Stimulated activated CD4-positive, alpha-beta T cell treated with anti-CD3 and anti-CD28 coated beads, Interleukin-2, amount 100 ng/mL, for 48 hours (primary cell): ENCODE data around the gene ECM1.

Experiments used
- DNase-seq, 2 donors: peaks; one replicate each; pipeline ENCODE4 v3.0.0-alpha.2; 2020

ECM1 gene

DNA sequence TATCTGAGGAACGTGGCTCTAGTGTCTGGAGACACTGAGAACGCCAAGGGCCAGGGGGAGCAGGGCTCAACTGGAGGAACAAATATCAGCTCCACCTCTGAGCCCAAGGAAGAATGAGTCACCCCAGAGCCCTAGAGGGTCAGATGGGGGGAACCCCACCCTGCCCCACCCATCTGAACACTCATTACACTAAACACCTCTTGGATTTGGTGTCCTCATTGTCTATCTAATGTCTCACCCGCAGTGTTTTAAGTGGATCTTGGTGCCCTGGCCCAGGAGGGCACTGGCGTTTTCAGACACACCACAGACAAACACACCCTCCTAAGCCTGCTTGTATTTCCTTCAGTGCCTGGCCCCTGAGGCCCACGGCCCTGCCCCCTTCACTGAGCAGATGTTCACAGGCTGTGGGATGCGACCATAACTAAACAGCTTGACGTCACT, 5.5 kb downstream of the ECM1 start:
- no peak for DNase-seq

- no peak for DNase-seq
These were observed 6.4 kb downstream of the ECM1 start for GRCh38 chr1:150514260-150514659.

DNA sequence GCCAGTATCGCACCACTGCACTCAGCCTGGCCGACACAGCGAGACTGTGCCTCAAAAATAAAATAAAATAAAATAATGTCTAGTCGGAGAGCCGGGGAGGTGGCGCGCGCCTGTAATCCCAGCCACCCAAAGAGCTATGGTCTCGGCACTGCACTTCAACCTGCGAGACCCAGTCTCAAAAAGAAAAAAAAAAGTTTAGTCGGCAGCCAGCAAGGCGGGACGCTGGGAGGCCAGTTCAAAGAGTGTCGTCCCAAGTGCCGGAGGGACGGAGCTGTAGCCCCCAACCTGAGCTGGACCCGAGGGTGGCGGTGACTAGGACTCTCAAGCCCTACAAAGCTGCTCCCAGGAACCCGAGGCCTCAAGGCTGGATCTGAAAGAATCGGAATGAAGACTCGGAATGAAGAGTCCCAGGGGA, 7.0 kb downstream of the ECM1 start:
- DNase-seq, result no peak

DNA sequence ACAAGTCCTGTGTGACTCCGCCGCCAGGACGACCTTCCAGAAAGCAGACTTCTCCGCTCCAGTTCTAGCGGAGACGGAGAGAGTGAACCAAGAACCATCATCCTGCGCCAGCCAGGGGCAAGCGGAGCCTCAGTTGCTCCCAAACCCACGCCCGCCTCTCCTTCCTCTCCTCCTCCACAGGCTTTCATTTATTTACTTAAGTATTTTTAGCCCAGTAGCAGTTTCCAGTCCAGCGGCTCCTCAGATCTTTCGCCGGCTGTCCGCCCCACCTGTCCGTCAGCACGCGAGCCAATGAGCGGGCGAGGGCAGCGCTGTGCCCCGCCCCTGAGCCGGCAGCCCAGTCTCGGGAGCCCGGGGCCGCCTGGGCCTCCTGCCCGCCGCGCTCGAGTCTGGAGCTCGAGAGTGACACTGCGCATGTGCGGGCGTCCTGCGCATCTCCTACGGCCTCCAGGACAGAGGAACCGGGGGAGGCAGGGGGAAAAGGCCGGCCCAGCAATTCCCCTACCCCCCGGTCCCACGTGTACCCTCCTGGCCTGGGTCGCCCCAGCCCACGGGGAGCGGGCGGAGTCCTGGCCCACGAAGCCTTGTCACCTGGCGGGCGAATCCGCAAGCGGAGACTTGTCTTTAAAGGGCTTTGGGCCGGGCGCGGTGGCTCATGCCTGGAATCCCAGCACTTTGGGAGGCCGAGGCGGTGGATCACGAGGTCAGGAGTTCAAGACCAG, 7.6 kb downstream of the ECM1 start, which contains the start of gene FALEC:
FALEC (plus strand) TSS at position 425 of the 722 bp plus-strand sequence.
- peak; percentile 87 to 90 for DNase-seq

- DNase-seq, result no peak
These were observed 8.2 kb downstream of the ECM1 start for GRCh38 chr1:150516050-150516591.

DNA sequence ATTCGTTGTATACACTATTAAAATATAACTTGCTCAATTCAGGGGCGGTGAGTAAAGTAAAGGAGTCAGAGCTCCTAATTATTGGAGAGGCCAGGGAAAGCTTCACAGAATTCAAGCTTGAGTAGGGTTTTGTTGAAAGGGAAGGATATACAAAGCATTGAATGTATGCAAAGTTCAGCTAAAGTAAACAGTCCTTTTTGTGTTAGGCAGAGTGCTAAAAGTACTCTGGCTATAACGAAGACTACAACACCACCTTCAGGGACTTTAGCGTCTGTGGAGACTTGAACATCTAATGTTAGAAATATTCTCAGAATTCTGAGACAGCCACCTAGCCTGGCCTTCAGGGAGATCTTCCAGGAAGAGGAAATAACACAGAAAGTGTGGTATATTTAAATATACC, 8.7 kb downstream of the ECM1 start:
- no peak for DNase-seq

DNA sequence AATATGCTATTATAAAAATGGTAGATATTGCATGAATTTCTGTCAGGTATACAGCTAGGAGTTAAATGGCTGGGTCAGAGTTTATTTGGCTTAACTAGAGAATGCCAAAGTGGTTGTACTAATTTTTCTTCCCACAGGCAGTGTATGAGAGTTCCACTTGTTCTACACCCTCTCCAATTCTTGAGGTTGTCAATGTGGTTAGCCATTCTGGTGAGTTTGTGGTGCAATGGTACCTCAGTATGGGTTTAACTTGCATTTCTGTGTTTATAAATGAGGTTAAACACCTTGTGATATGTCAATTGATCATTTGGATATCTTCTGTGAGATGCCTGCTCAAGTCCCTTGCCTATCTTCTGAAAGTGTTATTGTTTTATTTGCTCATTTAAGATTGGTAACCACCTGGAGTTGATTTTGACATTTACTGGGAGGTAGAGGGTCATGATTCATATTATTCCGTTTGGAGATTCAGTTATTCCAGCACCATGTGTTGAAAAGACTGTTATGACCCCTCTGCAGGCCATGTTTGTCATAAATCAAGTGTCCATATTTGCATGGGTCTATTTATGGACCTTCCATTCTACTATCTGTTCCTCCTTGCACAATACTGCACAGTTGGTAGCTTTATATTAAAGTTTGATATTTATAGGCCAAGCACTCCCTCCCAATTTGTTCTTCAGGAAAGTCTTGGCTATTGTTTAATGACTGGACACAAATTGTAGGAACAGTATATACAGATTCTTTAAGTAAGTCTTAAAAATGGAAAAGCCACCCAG, 13.5 kb downstream of the ECM1 start:
- no peak for DNase-seq

DNA sequence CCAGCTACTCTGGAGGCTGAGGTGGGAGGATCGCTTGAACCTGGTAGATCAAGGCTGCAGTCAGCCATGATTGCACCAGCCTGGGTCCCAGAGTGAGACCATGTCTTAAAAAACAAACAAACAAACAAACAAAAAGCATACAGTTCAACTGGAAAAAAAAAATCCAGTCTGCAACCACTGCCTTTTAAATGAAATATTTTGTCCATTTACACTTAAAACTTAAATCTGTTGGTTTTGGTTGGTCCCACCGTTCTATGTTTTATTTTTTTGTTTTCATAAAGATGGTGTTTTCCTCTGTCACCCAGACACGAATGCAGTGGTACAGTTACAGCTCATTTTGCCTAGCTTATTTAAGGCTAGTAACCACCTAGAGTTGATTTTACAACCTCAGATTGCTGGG, 17.4 kb downstream of the ECM1 start:
- no peak for DNase-seq

DNA sequence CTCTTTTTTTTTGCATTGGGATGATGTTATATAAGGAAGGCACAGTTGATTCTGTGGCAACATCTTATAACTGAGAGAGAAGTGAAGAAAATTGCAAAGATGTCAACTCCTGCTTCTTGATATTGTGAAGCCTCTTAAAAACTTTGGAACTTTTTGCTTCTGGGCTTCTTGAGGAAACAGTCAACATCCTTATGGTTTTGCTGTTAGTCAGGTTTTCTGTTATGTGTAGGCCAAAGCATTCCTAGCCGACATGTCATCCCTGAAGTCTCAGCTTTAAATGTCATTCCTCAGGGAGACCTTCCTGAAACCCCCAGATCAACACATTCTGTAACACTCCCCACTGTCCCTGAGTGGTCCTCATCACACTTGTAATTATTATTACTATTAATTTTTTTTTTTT, 20.3 kb downstream of the ECM1 start:
- DNase-seq, result no peak

GRCh38 chr1:150529017-150529416, 21.1 kb downstream of the ECM1 start:
- no peak for DNase-seq

GRCh38 chr1:150530491-150531159, 22.7 kb downstream of the ECM1 start:
- DNase-seq, result no peak

- DNase-seq, result no peak
These were observed 25.0 kb downstream of the ECM1 start for GRCh38 chr1:150532860-150533259.

- no peak for DNase-seq
These were observed 26.1 kb downstream of the ECM1 start for GRCh38 chr1:150534002-150534401.

DNA sequence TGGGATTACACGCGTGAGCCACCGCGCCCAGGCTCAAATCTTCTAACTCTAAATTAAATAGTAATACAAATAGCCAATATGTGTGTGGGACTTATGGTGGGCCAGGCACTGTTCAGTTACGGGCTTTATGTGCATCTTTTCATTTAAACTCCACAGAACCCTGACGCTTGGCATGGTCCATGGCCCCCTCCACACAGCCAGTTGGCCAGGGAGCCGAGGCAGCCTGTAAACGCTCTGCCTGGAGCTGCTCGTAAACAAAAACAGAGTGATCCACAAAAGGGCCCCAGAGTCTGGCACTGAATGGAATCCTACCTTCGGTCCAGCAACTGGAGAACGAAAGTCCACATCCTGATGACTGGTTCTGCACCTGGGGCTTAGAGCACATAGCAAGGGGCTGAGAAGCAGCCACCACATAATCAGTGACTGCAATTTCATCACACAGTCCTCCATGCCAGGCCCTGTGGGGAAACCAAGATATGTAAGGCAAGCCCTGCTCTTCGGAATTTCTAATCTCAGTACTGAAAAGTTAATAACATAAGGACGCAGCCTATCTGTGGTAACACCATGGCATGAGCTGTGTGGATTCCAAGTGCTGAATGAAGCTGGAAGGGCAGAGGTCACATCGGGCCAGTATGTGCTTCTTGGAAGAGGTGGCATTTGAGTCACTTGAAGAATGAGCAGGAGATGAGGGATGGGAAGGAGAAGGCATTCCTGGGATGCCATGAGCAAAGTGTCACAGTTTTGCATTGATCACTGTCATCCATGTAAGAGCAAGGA, 27.8 kb downstream of the ECM1 start:
- DNase-seq, result no peak

GRCh38 chr1:150536836-150537731, 29.2 kb downstream of the ECM1 start:
- DNase-seq, result no peak

GRCh38 chr1:150537732-150538684, 30.1 kb downstream of the ECM1 start:
- DNase-seq, result no peak

DNA sequence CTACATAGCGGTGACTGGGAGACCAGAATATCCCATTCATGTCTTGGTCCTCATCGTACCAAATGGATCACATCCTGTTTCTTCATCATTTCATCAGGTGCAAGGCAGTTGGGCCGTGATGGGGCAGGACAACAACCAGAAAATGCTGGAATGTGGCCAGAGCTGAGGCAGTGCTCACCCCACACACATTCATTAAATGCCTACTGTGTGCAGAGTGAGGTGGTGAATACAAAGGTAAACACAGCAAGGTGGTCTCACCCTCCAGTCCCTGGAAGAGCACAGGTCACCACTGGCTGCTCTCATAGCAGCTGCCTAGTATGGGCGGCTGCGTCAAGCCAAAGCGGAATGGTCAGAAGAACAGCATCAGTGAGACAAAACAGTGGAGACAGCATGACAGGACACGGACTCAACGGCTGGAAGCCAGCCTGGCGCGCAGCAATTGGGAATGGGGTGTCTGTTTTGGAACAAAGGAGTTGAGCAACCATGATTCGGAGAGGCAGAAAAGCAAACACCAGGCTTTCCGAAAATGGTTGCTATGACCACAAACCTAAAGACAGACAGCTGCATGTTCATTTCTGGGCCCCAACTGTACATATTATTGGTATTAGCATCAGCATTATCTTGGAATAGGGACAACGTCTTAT, 35.7 kb downstream of the ECM1 start:
- DNase-seq, result no peak

DNA sequence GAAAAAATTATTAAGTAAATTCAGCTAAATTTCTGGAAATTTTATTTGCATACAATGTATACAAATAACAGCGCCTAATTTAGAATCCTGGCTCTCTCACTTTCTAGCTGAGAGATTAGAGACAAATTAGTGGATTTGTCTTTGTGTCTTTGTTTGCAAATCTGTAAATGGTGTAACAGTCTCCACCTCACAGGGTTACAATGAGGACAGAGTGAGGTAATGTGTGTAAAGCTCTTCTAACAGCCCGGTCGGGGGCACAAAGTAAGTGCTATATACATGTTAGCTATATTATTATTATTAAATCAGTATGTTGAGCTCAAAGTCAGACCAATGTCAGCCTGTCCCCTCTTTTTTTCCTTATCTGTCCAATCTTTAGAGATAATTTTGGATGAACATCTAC, 36.3 kb downstream of the ECM1 start:
- no peak for DNase-seq

DNA sequence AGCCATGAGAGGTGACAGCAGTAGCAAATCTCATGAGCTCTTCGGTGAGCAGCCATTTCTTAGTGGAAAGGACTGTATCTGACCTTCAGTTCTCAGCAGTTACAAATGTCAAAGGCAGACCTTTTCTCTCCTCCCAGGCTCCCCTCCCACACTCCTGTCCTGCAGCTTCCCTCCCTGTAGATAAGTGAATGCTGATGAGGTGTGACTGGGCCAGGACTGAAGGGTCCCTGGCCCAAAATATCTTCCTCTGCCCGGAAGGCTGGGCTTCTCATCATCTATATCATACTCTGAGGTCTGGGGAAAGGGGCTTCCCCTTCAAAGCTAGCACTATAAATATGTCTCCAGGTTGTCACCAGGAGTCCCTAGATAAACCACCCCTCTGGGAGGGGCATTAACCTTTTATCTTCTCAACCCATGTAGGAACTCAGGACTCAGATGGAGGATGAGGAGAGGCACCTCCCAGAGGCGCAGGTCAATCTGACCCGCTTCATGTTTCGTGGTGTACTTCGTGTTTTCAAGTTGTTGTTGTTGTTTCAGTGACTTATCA, 37.6 kb downstream of the ECM1 start:
- DNase-seq, result no peak
